Activated CD8-positive, alpha-beta T cell treated with anti-CD3 and anti-CD28 coated beads, Interleukin-2, amount 10 ng/mL, durations not matched to agents 7 days and 5 days (primary cell): ENCODE results near the gene CPLX3. TPM values are rescaled to one million over a fixed set of nuclear protein-coding genes. Genes with fewer than 3 reads are reported as not detected.

Source experiments
- ATAC-seq: fragments of 150-1000 bp; cut with Tn5 transposase; one replicate; pipeline ENCODE4 v1.10.0; 2021; ENCODE audit warnings: moderate library complexity
- CTCF ChIA-PET: fragments of 350-600 bp; sonication (Branson Sonifier 250); formaldehyde crosslinking; loops from one replicate; lab custom pipeline; 2021; ENCODE audit warnings: antibody characterized with exemption; lab: Charles Lee
- POLR2A ChIA-PET: fragments of 350-600 bp; sonication (Branson Sonifier 250); formaldehyde crosslinking; loops from one replicate; lab custom pipeline; 2021; ENCODE audit warnings: antibody characterized with exemption; lab: Charles Lee
- DNase-seq: peaks from one replicate; pipeline ENCODE4 v3.0.0-alpha.2; 2020
- H3K27ac Mint-ChIP-seq: one replicate; pipeline ENCODE4 v1.8.0; 2021; ENCODE audit warnings: mild to moderate bottlenecking, mixed read lengths
- H3K27me3 Mint-ChIP-seq: one replicate; pipeline ENCODE4 v1.8.0; 2021; ENCODE audit warnings: low read depth, mixed read lengths
- H3K36me3 Mint-ChIP-seq: one replicate; pipeline ENCODE4 v1.8.0; 2021; ENCODE audit warnings: low read depth, mixed read lengths
- H3K4me1 Mint-ChIP-seq: one replicate; pipeline ENCODE4 v1.8.0; 2021; ENCODE audit warnings: low read depth, mixed read lengths
- H3K4me3 Mint-ChIP-seq: one replicate; pipeline ENCODE4 v1.8.0; 2021; ENCODE audit warnings: mild to moderate bottlenecking, mixed read lengths
- H3K9me3 Mint-ChIP-seq: one replicate; pipeline ENCODE4 v1.8.0; 2022; ENCODE audit warnings: mixed read lengths; ENCODE audit not compliant: insufficient read depth
- total RNA-seq, 2 experiments: library from RNA; stranded (reverse); gene quantifications; one replicate each; pipeline ENCODE4 v1.2.3, GENCODE V29; 2021

The CPLX3 gene
- total RNA-seq, 2 experiments from 2014 or later = not detected

DNA sequence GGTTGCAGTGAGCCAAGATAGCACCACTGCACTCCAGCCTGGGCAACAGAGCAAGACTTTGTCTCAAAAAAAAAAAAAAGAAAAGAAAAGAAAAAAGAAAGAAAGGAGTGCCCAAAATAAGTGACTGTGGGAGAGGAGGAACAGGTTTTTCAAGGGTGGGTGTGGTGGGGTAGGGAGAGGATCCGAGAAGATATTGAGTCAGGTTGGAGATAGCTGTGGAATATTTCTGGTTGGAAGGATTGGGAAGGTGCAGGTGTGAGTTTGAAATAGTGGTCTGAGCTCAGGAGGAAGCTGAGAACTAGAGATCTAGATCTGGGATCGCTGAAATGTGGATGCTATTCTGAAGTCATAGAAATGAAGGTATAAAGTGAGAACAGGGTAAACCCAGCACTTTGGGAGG is 38.9 kb downstream of the CPLX3 start:
- DNase-seq = no peak
- ATAC-seq = no peak
- H3K4me3 Mint-ChIP-seq = no peak overlapping the region
- no peaks in the 10 kb centered on the region for H3K9me3 Mint-ChIP-seq
- ChIA-PET CTCF (no interaction called here), POLR2A (no interaction called here)
- H3K36me3 Mint-ChIP-seq = peaks cover 55% of the 10 kb centered on the region
- no peaks in the 10 kb centered on the region for H3K27me3 Mint-ChIP-seq
- H3K4me1 Mint-ChIP-seq = peaks cover 70% of the 10 kb centered on the region
- peak overlapping the region; percentile 67 for H3K27ac Mint-ChIP-seq

DNA sequence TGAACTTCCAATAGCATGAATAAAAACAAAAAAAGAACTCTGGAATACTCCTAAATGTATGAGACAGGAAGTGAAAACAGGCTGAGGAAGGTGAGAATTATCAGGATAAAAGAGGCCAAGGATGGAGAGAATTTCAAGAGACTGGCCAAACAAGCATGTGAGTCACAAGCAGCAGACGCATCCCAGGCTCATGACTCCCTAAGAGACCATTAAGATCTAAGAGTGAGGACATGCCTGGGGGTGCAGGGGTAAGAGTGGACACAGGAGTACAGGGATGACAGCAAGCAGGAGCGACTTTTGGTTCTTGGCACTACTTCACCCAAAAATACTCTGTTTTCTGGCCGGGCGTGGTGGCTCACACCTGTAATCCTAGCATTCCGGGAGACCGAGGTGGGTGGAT is 39.7 kb downstream of the CPLX3 start:
- peaks cover 77% of the 10 kb centered on the region for H3K4me1 Mint-ChIP-seq
- DNase-seq (no peak), ATAC-seq (no peak)
- H3K27me3 Mint-ChIP-seq = no peaks in the 10 kb centered on the region
- ChIA-PET POLR2A (no interaction called here), CTCF (interaction anchor here (5.7 kb wide), 1 partner anchor 36 kb away, joined by 82 read pairs; no protein-coding TSS in a partner anchor)
- no peaks in the 10 kb centered on the region for H3K9me3 Mint-ChIP-seq
- no peak overlapping the region for H3K27ac Mint-ChIP-seq
- H3K4me3 Mint-ChIP-seq = no peak overlapping the region
- H3K36me3 Mint-ChIP-seq = peaks cover 60% of the 10 kb centered on the region

DNA sequence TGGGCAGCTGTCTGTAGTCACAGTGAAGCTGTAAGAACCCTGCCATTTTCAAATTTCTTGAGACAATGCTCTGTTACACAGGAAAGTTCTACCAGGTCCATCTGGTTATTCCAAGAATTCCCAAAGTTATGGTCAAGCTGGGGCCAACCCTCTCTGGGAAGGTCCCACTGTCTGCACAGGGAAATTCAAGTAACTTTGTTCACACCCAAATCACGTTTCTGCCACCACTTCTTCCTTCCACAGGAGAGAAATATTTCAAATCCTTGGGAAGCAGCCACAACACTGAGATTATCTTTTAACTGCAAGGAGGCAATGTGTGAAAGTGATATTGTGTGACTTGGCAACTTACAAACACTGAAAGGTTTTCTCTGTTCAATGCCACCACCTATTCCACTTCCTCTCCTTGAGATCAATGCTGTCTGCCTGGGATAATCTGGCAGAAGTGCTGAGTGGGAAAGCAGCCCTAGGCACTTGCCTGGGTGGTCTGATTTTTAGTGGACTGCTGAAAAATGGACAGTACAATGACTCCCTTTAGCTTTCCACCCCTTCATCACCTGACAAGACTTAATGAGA is 41.1 kb downstream of the CPLX3 start:
- Mint-ChIP-seq H3K4me1 (peaks cover 80% of the 10 kb centered on the region), H3K36me3 (peaks cover 60% of the 10 kb centered on the region), H3K27me3 (no peaks in the 10 kb centered on the region), H3K9me3 (no peaks in the 10 kb centered on the region), H3K27ac (peak overlapping the region; percentile 73), H3K4me3 (peak overlapping the region; percentile 20)
- DNase-seq (no peak), ATAC-seq (no peak)
- ChIA-PET CTCF (interaction anchor here (1.7 to 5.7 kb wide), 5 partner anchors 9 to 252 kb away, joined by 3 to 82 read pairs (median 5); partner anchors contain the start of gene CLK3), POLR2A (interaction anchor here (1.0 to 3.8 kb wide), 4 partner anchors 10 to 34 kb away, joined by 4 to 33 read pairs (median 4); no protein-coding TSS in a partner anchor)

DNA sequence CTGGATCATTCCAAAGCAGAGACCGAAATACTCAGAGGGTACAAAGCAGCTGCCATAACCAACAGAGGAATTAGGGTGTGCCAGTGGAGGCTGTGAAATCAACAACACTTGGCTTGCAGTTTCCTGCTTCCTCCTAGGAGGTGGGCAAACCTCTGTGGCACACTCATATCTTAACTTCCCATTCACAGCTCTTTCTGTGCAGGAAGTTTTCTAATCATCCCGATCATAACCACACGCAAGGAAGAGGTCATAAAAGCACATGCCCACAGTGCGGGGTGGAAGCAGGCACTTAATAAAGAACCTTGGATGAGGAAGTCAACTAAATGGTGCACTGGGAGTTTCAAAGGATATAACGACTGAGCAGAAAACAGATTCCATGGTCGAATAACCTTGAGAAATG is 41.6 kb downstream of the CPLX3 start:
- ChIA-PET CTCF (interaction anchor here (1.2 to 5.7 kb wide), 6 partner anchors 10 to 253 kb away, joined by 3 to 82 read pairs (median 4); partner anchors contain the start of gene CLK3), POLR2A (interaction anchor here (1.0 to 3.8 kb wide), 4 partner anchors 10 to 33 kb away, joined by 4 to 33 read pairs (median 4); no protein-coding TSS in a partner anchor)
- H3K27me3 Mint-ChIP-seq = no peaks in the 10 kb centered on the region
- DNase-seq (no peak), ATAC-seq (no peak)
- peaks cover 81% of the 10 kb centered on the region for H3K4me1 Mint-ChIP-seq
- H3K27ac Mint-ChIP-seq = peak overlapping the region; percentile 73
- H3K4me3 Mint-ChIP-seq = peak overlapping the region; percentile 20
- H3K9me3 Mint-ChIP-seq = no peaks in the 10 kb centered on the region
- H3K36me3 Mint-ChIP-seq = peaks cover 64% of the 10 kb centered on the region

DNA sequence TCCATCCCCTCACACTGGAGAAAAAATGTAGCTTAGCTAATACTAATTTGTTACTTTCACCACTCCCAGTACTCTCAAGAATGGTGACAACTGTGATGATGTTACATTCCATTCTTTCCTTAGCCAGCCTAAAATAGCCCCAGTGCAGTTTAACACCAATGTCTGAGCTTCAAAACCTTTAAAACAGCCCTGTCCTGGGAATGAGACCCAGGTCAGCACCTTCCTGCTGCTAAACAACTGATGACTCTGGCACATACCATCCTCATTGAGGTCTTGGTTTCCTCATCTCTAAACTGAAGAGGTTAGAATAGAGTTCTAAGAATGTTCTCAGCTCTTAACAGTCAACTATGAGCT is 42.9 kb downstream of the CPLX3 start:
- Mint-ChIP-seq H3K36me3 (peaks cover 58% of the 10 kb centered on the region), H3K27me3 (no peaks in the 10 kb centered on the region), H3K4me1 (peaks cover 78% of the 10 kb centered on the region), H3K4me3 (peak overlapping the region; percentile 99), H3K27ac (peak overlapping the region; percentile 87), H3K9me3 (no peaks in the 10 kb centered on the region)
- CTCF ChIA-PET = interaction anchor here (0.7 to 5.7 kb wide), 19 partner anchors 11 to 254 kb away, joined by 3 to 82 read pairs (median 6); partner anchors contain the start of genes CLK3, FAM219B and ULK3
- POLR2A ChIA-PET = interaction anchor here (0.6 to 3.8 kb wide), 11 partner anchors 12 to 329 kb away, joined by 3 to 33 read pairs (median 5); partner anchors contain the start of genes ARID3B, MPI and ULK3
- ATAC-seq = no peak
- no peak for DNase-seq

DNA sequence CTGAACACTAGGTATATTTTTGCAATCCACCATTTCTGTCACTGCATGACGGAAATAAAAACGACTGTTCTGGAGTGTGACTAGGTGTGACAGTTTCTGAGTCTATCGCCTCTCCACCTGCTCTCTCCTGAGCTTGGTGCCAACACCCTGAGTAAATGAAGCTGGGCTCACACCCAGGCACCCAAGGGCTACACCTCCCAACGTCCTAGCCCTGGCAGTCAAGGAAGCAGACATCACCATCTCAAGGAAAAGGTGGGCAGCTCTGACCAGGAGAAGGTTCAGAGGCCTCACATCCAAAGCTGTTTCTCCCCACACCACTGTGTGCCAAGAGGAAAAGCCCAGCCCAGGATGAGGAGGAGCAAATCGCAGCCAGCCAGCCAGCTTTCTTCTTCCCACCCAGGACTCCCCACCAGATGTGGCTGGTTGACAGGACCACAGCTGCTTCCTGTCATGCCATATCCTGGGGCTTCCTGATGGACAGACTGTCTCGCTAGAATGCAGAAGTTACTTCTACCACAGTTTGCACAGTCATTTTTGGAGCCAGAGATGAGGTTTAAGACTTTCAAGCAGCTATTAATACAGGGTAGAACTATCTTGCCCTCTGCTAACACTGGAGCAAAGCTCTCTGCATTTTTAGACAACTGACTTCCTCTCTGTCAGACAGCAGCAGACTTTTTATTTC is 43.4 kb downstream of the CPLX3 start:
- Mint-ChIP-seq H3K9me3 (no peaks in the 10 kb centered on the region), H3K27ac (peak overlapping the region; percentile 87), H3K4me3 (peak overlapping the region; percentile 99), H3K27me3 (no peaks in the 10 kb centered on the region), H3K36me3 (peaks cover 55% of the 10 kb centered on the region), H3K4me1 (peaks cover 74% of the 10 kb centered on the region)
- DNase-seq = peak; percentile 69
- peak; percentile 16 for ATAC-seq
- POLR2A ChIA-PET = interaction anchor here (0.6 to 3.8 kb wide), 12 partner anchors 12 to 329 kb away, joined by 3 to 33 read pairs (median 4); partner anchors contain the start of genes ARID3B, MPI and ULK3
- CTCF ChIA-PET = interaction anchor here (0.7 to 5.7 kb wide), 20 partner anchors 11 to 498 kb away, joined by 3 to 82 read pairs (median 6); partner anchors contain the start of genes FAM219B, MPI and ULK3

DNA sequence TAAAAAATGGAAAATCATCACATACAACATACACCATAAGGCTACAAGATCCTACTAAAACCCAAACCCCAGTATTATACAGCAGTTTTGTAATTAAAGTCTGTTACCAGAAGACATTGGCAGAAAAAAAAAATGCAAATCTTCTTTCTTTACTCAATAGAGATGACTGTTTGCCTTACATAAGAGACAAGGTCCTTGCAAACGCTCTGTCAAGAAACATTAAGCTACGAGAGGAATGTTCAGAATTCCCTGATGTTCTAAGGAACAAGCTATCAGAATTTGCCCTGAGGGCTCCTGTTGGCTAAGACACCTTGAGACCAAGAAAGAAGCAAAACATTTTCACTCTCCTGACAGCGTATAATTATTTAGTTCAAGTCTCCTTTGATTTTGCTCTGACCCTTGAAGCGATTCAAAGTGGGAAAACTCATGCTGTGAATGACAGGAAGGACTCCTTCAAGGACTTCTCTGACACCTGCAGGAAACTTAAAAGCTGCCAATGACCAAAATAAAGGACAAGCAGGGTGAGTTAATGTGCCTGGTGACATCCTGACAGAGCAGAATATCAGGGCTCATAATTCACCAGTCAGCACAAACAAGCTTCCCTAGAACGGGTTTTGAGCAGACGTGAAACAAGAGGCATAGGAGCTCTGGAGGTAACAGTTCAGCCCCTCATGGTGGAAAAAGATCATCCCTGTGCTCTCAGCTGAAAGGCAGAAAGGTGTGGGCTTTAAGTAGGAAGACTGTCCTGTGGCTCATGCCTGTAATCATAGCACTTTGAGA is 44.2 kb downstream of the CPLX3 start:
- Mint-ChIP-seq H3K36me3 (peaks cover 51% of the 10 kb centered on the region), H3K9me3 (no peaks in the 10 kb centered on the region), H3K4me1 (peaks cover 70% of the 10 kb centered on the region), H3K27ac (peak overlapping the region; percentile 87), H3K27me3 (no peaks in the 10 kb centered on the region), H3K4me3 (peak overlapping the region; percentile 99)
- ChIA-PET POLR2A (interaction anchor here (0.6 to 3.8 kb wide), 9 partner anchors 13 to 330 kb away, joined by 3 to 33 read pairs (median 5); partner anchors contain the start of genes ARID3B, MPI and ULK3), CTCF (interaction anchor here (0.7 to 5.7 kb wide), 20 partner anchors 12 to 497 kb away, joined by 3 to 82 read pairs (median 6); partner anchors contain the start of genes FAM219B, MPI and ULK3)
- no peak for DNase-seq
- no peak for ATAC-seq

DNA sequence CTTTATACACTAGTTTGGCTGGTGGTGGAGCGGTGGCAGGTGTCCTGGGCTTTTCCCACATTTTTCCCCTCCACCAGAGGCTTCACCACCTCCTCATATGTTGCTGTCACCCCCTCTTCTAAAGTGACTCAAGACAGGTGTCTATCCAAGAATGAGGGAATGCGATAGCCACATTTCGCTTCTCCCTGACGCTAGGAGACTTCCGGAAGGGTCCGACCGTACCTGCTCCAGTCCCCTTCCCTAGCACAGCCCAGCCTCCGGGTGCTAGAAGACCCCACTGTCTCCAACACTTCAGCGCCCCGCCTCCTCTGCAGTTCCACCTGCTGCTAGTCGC is 46.2 kb downstream of the CPLX3 start:
- ChIA-PET POLR2A (interaction anchor here (0.6 to 1.6 kb wide), 3 partner anchors 28 to 327 kb away, joined by 4 read pairs; no protein-coding TSS in a partner anchor), CTCF (interaction anchor here (1.1 kb wide), 1 partner anchor 13 kb away, joined by 3 read pairs; no protein-coding TSS in a partner anchor)
- Mint-ChIP-seq H3K27ac (peak overlapping the region; percentile 94), H3K9me3 (no peaks in the 10 kb centered on the region), H3K4me1 (peaks cover 50% of the 10 kb centered on the region), H3K4me3 (peak overlapping the region; percentile 99), H3K36me3 (peaks cover 33% of the 10 kb centered on the region), H3K27me3 (peaks cover 6% of the 10 kb centered on the region)
- ATAC-seq (no peak), DNase-seq (no peak)

DNA sequence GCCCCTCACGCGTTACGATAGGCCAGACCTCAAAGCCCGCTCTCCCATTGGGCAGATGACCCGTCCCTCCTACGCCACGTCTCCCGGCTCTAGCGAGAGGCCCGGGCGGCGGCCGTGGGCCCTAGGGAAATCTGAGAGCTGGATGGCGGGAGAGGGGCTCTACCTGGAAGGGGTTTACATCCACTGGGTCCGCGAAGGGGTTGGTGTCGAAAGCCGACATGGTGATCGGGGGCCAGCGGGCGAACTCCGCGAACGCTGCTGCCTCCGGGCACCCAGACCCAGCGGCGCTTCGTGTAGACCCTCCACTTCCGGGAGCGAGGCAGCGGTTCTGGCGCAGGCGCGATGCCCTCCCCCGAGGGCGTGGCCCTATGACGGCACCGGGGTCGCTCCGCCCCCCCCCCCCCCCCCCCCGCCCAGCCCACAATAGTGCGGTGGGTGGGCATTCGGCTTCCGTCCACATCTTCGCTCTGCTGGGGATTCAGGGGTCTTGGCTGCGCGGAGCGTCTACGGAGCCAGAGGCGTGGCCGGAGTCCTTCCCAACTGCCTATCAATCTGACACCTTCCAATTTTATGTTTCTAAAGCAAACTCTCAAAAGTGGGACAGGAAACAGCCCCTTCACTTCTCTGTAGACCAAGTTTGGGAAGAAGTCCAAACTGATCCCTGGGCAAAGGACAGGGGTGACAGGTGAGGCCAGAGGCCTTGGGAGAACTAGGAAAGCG is 46.8 kb downstream of the CPLX3 start, which contains the start of gene SCAMP2:
SCAMP2 (minus strand) TSS at position 330 of the 720 bp plus-strand sequence; CDS start at position 220, 110 bp downstream.
- DNase-seq (peak; percentile 95), ATAC-seq (peak; percentile 96)
- H3K9me3 Mint-ChIP-seq = no peaks in the 10 kb centered on the region
- ChIA-PET POLR2A (interaction anchor here (0.6 to 1.6 kb wide), 9 partner anchors 18 to 327 kb away, joined by 3 to 5 read pairs (median 4); partner anchors contain the start of gene COX5A), CTCF (interaction anchor here (0.9 to 4.1 kb wide), 5 partner anchors 9 to 31 kb away, joined by 3 to 26 read pairs (median 3); no protein-coding TSS in a partner anchor)
- H3K4me3 Mint-ChIP-seq = peak within 1 kb of the TSS; percentile 99
- H3K36me3 Mint-ChIP-seq = peaks cover 28% of the 10 kb centered on the region
- H3K27me3 Mint-ChIP-seq = peaks cover 6% of the 10 kb centered on the region
- peak within 1 kb of the TSS; percentile 94 for H3K27ac Mint-ChIP-seq
- peaks cover 44% of the 10 kb centered on the region for H3K4me1 Mint-ChIP-seq

DNA sequence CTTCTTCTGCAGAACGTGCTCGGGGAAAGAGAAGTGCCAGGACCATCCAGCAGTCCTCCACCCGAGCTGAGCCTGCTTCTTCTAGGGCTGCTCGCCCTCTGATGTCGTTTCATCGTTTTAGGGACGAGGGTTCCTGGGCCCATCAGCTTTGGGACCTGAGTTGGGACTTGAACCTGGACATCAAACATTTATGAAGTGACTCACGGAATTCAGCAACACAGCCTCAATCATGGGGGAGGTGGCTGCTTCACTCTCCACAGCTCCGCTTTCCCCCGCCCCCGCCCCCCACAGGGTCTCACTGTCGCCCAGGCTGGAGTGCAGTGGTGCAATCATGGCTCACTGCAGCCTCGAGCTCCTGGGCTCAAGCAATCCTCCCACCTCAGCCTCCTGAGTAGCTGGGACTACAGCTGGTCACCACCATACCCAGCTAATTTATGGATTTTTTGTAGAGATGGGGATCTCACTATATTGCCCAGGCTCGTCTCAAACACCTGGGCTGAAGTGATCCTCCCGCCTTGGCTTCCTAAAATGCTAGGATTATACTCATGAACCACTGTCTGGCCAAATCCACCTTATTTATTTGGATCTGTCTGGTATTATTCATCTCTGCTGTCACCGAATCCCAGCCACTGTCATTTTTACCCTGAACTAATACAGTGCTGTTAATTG is 47.5 kb downstream of the CPLX3 start:
- Mint-ChIP-seq H3K27me3 (peaks cover 6% of the 10 kb centered on the region), H3K4me1 (peaks cover 37% of the 10 kb centered on the region), H3K4me3 (peak overlapping the region; percentile 99), H3K9me3 (no peaks in the 10 kb centered on the region), H3K27ac (peak overlapping the region; percentile 94), H3K36me3 (peaks cover 24% of the 10 kb centered on the region)
- ChIA-PET POLR2A (interaction anchor here (0.6 to 1.6 kb wide), 7 partner anchors 14 to 87 kb away, joined by 3 to 5 read pairs (median 4); partner anchors contain the start of gene COX5A), CTCF (interaction anchor here (0.9 to 4.1 kb wide), 4 partner anchors 10 to 30 kb away, joined by 3 to 26 read pairs (median 4); no protein-coding TSS in a partner anchor)
- DNase-seq = peak; percentile 52
- ATAC-seq = peak; percentile 4
